Measurements from ENCODE around the gene CFD.

DNA sequence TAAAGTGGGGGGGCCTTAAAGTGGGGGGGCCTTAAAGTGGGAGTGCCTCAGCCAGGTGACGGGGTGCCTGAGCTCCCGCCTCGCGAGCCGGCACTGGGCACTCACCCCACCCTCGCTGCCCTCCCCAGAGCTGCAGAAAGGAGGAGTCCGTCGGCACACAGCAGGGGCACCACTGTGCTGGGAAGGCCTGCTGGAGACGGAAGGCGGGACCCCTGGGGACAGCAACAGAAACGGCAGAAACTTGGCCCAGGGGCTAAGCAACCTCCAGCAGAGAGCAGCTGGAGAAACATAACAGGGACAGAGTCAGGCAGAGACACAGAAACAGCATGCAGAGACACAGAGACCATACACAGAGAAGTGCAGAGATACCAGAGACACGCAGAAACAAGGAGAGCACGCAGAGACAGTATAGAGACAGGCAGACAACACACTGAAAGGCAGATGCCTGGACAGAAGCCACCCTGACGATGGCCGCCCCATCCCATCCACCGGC, 7.9 kb downstream of the CFD start:
- TF ChIP-seq CTCF (conservative IDR thresholded peaks at IDR 0.05; ENCODE audit: low read length), result no peak
- TF ChIP-seq EZH2phosphoT487 (IDR thresholded peaks at IDR 0.05; ENCODE audit: borderline replicate concordance, low read depth, low read length), result no peak
